Measurements from ENCODE around the gene AICDA. TPM values are rescaled to one million over a fixed set of nuclear protein-coding genes. Genes with fewer than 3 reads are reported as not detected.
"Not testable (repeated sequence)": the region's sequence is repeated elsewhere in the genome, so short reads cannot be mapped to it uniquely, and the experiment has no call there.

Gene AICDA
- total RNA-seq, 1 experiment from 2014 or later: not detected

GRCh38 chr12:8637244-8637643 lies 24.6 kb upstream of the AICDA start:
- Mint-ChIP-seq H3K27ac (ENCODE audit: unreplicated experiment) (no peak overlapping the region), H3K36me3 (ENCODE audit: insufficient read depth, unreplicated experiment) (no peaks in the 10 kb centered on the region), H3K4me3 (ENCODE audit: unreplicated experiment) (no peak overlapping the region), H3K9me3 (ENCODE audit: unreplicated experiment) (no peaks in the 10 kb centered on the region), H3K27me3 (ENCODE audit: insufficient read depth, unreplicated experiment) (peaks cover 3% of the 10 kb centered on the region), H3K4me1 (ENCODE audit: low read depth, unreplicated experiment) (no peaks in the 10 kb centered on the region)
- no peak overlapping the region for H3K4me3 ChIP-seq (ENCODE audit: low read depth, low read length)
- no peaks in the 10 kb centered on the region for H3K4me1 ChIP-seq
- TF ChIP-seq CTCF (IDR thresholded peaks at IDR 0.05; ENCODE audit: insufficient read depth in 1 of 2, low read depth in 1 of 2, low read length in 1 of 2, severe bottlenecking in 1 of 2, unreplicated experiment in 1 of 2): no peak
- intact Hi-C loops (cut with micrococcal nuclease; ENCODE audit: unreplicated experiment): no loop called here
- CTCF ChIA-PET: no interaction called here
- no TSS peak for BruUV-seq (replicated peaks)
- no peaks in the 10 kb centered on the region for H3K9me3 ChIP-seq
- DNase-seq: no peak
- H3K36me3 ChIP-seq (ENCODE audit: control insufficient read depth, insufficient read depth, low read length): no peaks in the 10 kb centered on the region
- no peaks in the 10 kb centered on the region for H3K27me3 ChIP-seq (replicated peaks; ENCODE audit: control insufficient read depth, insufficient read depth, low read length)
- POLR2A ChIA-PET: no interaction called here

- ChIA-PET CTCF (no interaction called here), POLR2A (no interaction called here)
- TF ChIP-seq CTCF (IDR thresholded peaks at IDR 0.05; ENCODE audit: insufficient read depth in 1 of 2, low read depth in 1 of 2, low read length in 1 of 2, severe bottlenecking in 1 of 2, unreplicated experiment in 1 of 2): no peak
- H3K27me3 ChIP-seq (replicated peaks; ENCODE audit: control insufficient read depth, insufficient read depth, low read length): no peaks in the 10 kb centered on the region
- H3K9me3 ChIP-seq: no peaks in the 10 kb centered on the region
- Mint-ChIP-seq H3K27me3 (ENCODE audit: insufficient read depth, unreplicated experiment) (peaks cover 3% of the 10 kb centered on the region), H3K4me1 (ENCODE audit: low read depth, unreplicated experiment) (no peaks in the 10 kb centered on the region), H3K9me3 (ENCODE audit: unreplicated experiment) (no peaks in the 10 kb centered on the region), H3K27ac (ENCODE audit: unreplicated experiment) (no peak overlapping the region), H3K36me3 (ENCODE audit: insufficient read depth, unreplicated experiment) (no peaks in the 10 kb centered on the region), H3K4me3 (ENCODE audit: unreplicated experiment) (no peak overlapping the region)
- no TSS peak for BruUV-seq (replicated peaks)
- no peak for DNase-seq
- H3K36me3 ChIP-seq (ENCODE audit: control insufficient read depth, insufficient read depth, low read length): no peaks in the 10 kb centered on the region
- no peak overlapping the region for H3K4me3 ChIP-seq (ENCODE audit: low read depth, low read length)
- no peaks in the 10 kb centered on the region for H3K4me1 ChIP-seq
- intact Hi-C loops (cut with micrococcal nuclease; ENCODE audit: unreplicated experiment): no loop called here
Measured at GRCh38 chr12:8636581-8636980, 23.9 kb upstream of the AICDA start.

GRCh38 chr12:8636007-8636346 lies 23.3 kb upstream of the AICDA start:
- H3K4me1 Mint-ChIP-seq (ENCODE audit: low read depth, unreplicated experiment); BruUV-seq (replicated peaks); H3K27me3 ChIP-seq (replicated peaks; ENCODE audit: control insufficient read depth, insufficient read depth, low read length); H3K9me3 ChIP-seq; H3K27me3 Mint-ChIP-seq (ENCODE audit: insufficient read depth, unreplicated experiment); H3K9me3 Mint-ChIP-seq (ENCODE audit: unreplicated experiment); DNase-seq; H3K4me1 ChIP-seq; CTCF ChIA-PET; H3K36me3 ChIP-seq (ENCODE audit: control insufficient read depth, insufficient read depth, low read length); H3K36me3 Mint-ChIP-seq (ENCODE audit: insufficient read depth, unreplicated experiment); intact Hi-C loops (cut with micrococcal nuclease; ENCODE audit: unreplicated experiment); H3K27ac Mint-ChIP-seq (ENCODE audit: unreplicated experiment); H3K4me3 Mint-ChIP-seq (ENCODE audit: unreplicated experiment); H3K4me3 ChIP-seq (ENCODE audit: low read depth, low read length); POLR2A ChIA-PET: not testable (repeated sequence)

- H3K9me3 ChIP-seq; CTCF ChIA-PET; H3K4me1 ChIP-seq; H3K36me3 Mint-ChIP-seq (ENCODE audit: insufficient read depth, unreplicated experiment); intact Hi-C loops (cut with micrococcal nuclease; ENCODE audit: unreplicated experiment); H3K27me3 Mint-ChIP-seq (ENCODE audit: insufficient read depth, unreplicated experiment); H3K4me1 Mint-ChIP-seq (ENCODE audit: low read depth, unreplicated experiment); H3K36me3 ChIP-seq (ENCODE audit: control insufficient read depth, insufficient read depth, low read length); H3K4me3 ChIP-seq (ENCODE audit: low read depth, low read length); POLR2A ChIA-PET; H3K9me3 Mint-ChIP-seq (ENCODE audit: unreplicated experiment); H3K27ac Mint-ChIP-seq (ENCODE audit: unreplicated experiment); BruUV-seq (replicated peaks); DNase-seq; H3K4me3 Mint-ChIP-seq (ENCODE audit: unreplicated experiment); H3K27me3 ChIP-seq (replicated peaks; ENCODE audit: control insufficient read depth, insufficient read depth, low read length): not testable (repeated sequence)
Measured at GRCh38 chr12:8635342-8636006, 22.8 kb upstream of the AICDA start.
